ENCODE results near the gene SLC44A5.

DNA sequence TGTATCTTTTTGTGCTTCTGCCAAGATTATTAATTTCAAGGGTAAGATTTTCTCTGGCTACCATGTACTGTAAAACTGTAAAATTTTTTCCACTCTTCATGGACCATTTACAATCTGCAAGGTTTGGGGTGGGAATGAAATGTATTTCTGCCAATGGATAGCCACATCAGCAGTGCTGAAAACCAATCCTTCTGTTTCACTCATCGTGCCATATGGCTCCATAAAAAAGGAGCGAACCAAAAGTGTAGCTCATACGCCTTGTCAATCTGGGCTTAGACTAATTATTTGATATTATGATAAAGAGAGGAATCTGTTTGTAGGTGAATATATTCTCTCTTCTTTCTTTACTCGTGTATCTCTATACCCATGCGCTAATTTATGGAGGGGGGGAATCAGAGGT is 3.0 kb upstream of the SLC44A5 start:
- TF ChIP-seq, protein P1, sequence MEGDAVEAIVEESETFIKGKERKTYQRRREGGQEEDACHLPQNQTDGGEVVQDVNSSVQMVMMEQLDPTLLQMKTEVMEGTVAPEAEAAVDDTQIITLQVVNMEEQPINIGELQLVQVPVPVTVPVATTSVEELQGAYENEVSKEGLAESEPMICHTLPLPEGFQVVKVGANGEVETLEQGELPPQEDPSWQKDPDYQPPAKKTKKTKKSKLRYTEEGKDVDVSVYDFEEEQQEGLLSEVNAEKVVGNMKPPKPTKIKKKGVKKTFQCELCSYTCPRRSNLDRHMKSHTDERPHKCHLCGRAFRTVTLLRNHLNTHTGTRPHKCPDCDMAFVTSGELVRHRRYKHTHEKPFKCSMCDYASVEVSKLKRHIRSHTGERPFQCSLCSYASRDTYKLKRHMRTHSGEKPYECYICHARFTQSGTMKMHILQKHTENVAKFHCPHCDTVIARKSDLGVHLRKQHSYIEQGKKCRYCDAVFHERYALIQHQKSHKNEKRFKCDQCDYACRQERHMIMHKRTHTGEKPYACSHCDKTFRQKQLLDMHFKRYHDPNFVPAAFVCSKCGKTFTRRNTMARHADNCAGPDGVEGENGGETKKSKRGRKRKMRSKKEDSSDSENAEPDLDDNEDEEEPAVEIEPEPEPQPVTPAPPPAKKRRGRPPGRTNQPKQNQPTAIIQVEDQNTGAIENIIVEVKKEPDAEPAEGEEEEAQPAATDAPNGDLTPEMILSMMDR (IDR thresholded peaks at IDR 0.05): no peak
- TF ChIP-seq POLR2A (IDR thresholded peaks at IDR 0.05): no peak
